Kidney (tissue), 14 donors: Measurements from ENCODE around the gene PDIA5. TPM values are rescaled to one million over a fixed set of nuclear protein-coding genes. Genes with fewer than 3 reads are reported as not detected.

Source experiments
- DNase-seq, 5 donors: peaks; one replicate each; pipeline ENCODE4 v3.0.0-alpha.2; 2013 to 2020
- FAIRE-seq: peaks from 2 replicates; lab custom pipeline; 2012; peaks lifted over from hg19 to GRCh38; lab: Jason Lieb, UNC
- H3K27ac ChIP-seq, 2 donors: one replicate each; pipeline ENCODE4 v1.7.0; 2013; ENCODE audit warnings: low read depth in 2 of 2, low read length in 2 of 2, inconsistent platforms in 1 of 2
- H3K27me3 ChIP-seq: one replicate; pipeline ENCODE4 v1.7.1; 2013; ENCODE audit warnings: low read length, inconsistent platforms; ENCODE audit not compliant: control insufficient read depth, insufficient read depth
- H3K36me3 ChIP-seq, 3 donors: one replicate each; pipeline versions ENCODE4 v1.7.0 to v1.7.1; 2013; ENCODE audit warnings: low read length in 3 of 3, control low read depth in 1 of 3, inconsistent platforms in 1 of 3; ENCODE audit not compliant: insufficient read depth in 3 of 3, control insufficient read depth in 2 of 3
- H3K4me1 ChIP-seq, 3 donors: one replicate each; pipeline versions ENCODE4 v1.7.0 to v1.7.1; 2013; ENCODE audit warnings: low read length in 3 of 3, inconsistent platforms in 1 of 3, low read depth in 1 of 3; ENCODE audit not compliant: control insufficient read depth in 2 of 3, insufficient read depth in 2 of 3
- H3K4me3 ChIP-seq, 3 donors: one replicate each; pipeline versions ENCODE4 v1.7.0 to v1.8.1; 2013; ENCODE audit warnings: low read length in 3 of 3, control low read depth in 1 of 3, inconsistent platforms in 1 of 3
- H3K9ac ChIP-seq, 3 donors: one replicate each; pipeline versions ENCODE4 v1.7.0 to v1.7.1; 2013; ENCODE audit warnings: low read length in 3 of 3, control low read depth in 1 of 3, inconsistent platforms in 1 of 3
- H3K9me3 ChIP-seq, 3 donors: one replicate each; pipeline versions ENCODE4 v1.7.0 to v1.7.1; 2013; ENCODE audit warnings: low read length in 3 of 3, control low read depth in 1 of 3, inconsistent platforms in 1 of 3; ENCODE audit not compliant: control insufficient read depth in 2 of 3, insufficient read depth in 1 of 3
- intact Hi-C: fragments of 100-400 bp; cut with DNase I; formaldehyde crosslinking; loops from one replicate; pipeline ENCODE4 v1.11.1; 2022
- polyA plus RNA-seq: library from polyadenylated mRNA; stranded (reverse); fragments of 350-450 nt; fragmentation: Illumina TruSeq; extraction: RNeasy Lipid Tissue Mini Kit (QIAGEN cat#74804); gene quantifications from one replicate; pipeline ENCODE4 v1.2.3, GENCODE V29; 2014; ENCODE audit warnings: low read depth, low replicate concordance; ENCODE audit not compliant: insufficient read depth
- total RNA-seq: library from RNA; stranded (reverse); fragmentation: NEBNext Ultra II Directional; extraction: Animal tissue kit (Norgen Biotek cat#: 25700); gene quantifications from one replicate; pipeline ENCODE4 v1.2.1, GENCODE V29; 2021
- TF ChIP-seq, protein P1 (sequence below): IDR thresholded peaks from 3 replicates; pipeline ENCODE4 v1.5.1; 2012; ENCODE audit warnings: mild to moderate bottlenecking, moderate library complexity, borderline replicate concordance; ENCODE audit not compliant: insufficient read depth; ENCODE audit errors: extremely low read depth
- donor health status: control.
- donor health status: control.
- donor health status: control.
- donor health status: control.
- donor health status: control.
- donor health status: DM: yes; HTN: yes; CAD: no.
- donor health status: Normal renal cell carcinoma (clear cell type).

The PDIA5 gene
- total and polyA plus RNA-seq, 2 donors from 2014 or later: 19.9 to 27.9 TPM

DNA sequence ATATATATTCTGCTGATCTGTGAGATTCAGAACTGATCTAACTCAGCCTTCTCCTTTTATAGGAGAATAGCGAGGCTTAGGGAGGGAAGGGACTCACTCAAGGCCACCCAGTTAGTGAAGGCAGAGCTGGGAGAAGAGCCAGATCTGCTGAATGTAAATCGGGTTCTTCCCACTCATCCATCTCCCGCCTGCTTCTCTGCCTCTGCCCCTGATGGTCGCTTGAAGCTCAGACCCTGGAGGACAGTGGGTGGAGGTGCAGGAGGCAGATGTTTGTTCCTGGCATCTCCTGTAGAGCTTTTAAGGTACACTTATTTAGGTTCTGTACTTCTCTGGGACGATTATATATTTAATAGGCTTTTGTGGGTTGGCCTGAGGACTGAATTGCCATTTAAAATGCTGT is 4.3 kb downstream of the PDIA5 start:
- Histone ChIP-seq H3K27me3 (no peaks in the 10 kb centered on the region), H3K36me3 (no peaks in the 10 kb centered on the region), H3K9me3 (no peaks in the 10 kb centered on the region), H3K27ac (no peak overlapping the region), H3K4me1 (peaks cover 0 to 8% (median under 1%) of the 10 kb centered on the region in 3 donors), H3K4me3 (no peak overlapping the region), H3K9ac (no peak overlapping the region)
- TF ChIP-seq, protein P1, sequence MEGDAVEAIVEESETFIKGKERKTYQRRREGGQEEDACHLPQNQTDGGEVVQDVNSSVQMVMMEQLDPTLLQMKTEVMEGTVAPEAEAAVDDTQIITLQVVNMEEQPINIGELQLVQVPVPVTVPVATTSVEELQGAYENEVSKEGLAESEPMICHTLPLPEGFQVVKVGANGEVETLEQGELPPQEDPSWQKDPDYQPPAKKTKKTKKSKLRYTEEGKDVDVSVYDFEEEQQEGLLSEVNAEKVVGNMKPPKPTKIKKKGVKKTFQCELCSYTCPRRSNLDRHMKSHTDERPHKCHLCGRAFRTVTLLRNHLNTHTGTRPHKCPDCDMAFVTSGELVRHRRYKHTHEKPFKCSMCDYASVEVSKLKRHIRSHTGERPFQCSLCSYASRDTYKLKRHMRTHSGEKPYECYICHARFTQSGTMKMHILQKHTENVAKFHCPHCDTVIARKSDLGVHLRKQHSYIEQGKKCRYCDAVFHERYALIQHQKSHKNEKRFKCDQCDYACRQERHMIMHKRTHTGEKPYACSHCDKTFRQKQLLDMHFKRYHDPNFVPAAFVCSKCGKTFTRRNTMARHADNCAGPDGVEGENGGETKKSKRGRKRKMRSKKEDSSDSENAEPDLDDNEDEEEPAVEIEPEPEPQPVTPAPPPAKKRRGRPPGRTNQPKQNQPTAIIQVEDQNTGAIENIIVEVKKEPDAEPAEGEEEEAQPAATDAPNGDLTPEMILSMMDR: no peak
- FAIRE-seq (no peak), DNase-seq (no peak)
- intact Hi-C loops: no loop called here

DNA sequence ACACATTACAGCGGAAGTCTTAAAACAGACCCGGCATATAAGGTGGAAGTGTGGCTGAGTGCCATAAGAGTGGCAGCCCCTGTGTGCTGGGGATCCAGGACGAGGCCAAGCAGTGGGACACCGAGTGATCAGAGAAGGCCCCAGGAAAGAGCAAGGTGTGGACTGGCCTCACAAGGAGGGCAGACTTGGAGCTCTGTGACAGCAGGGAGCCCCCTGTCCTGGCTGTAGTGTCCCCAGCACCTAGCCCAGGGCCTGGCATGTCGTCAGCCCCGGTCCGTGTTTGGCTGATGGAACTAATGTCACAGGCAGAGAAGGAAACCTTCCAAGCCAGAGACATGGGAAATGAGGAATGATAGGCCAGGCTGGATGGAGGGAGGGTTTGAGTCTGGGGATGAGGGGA is 4.8 kb downstream of the PDIA5 start:
- DNase-seq: no peak
- no peak for FAIRE-seq
- H3K4me3 ChIP-seq: no peak overlapping the region

DNA sequence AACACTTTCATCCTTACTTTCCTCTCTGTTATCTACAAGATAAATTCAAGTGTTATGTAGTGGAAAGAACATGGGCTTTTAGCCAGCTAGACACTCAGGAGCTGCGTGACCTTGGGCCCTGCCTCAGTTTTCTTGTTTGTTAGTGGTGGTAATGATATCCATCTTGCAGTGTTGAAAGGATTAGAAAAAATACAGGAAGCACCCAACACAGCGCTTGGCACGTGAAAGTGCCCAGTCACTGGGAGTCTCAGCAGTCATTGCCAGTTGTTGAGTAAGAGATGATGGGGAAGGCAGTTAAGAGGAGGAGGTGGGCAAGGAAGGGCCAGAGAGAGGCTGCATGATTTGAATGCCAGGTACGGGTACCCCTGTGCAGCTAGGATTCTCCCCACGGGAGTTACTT is 5.3 kb downstream of the PDIA5 start:
- H3K9me3 ChIP-seq: no peaks in the 10 kb centered on the region
- TF ChIP-seq, protein P1: no peak
- no peaks in the 10 kb centered on the region for H3K27me3 ChIP-seq
- no peak for DNase-seq
- FAIRE-seq: no peak
- no peak overlapping the region for H3K9ac ChIP-seq
- no peak overlapping the region for H3K27ac ChIP-seq
- peaks cover 0 to 16% (median 8%) of the 10 kb centered on the region in 3 donors for H3K4me1 ChIP-seq
- H3K36me3 ChIP-seq: no peaks in the 10 kb centered on the region
- no peak overlapping the region for H3K4me3 ChIP-seq
- intact Hi-C loops: no loop called here

More for the DNA sequence above, 4.8 kb downstream of the PDIA5 start:
- Histone ChIP-seq H3K27me3 (no peaks in the 10 kb centered on the region), H3K4me1 (peaks cover 0 to 12% (median 5%) of the 10 kb centered on the region in 3 donors), H3K36me3 (no peaks in the 10 kb centered on the region), H3K9me3 (no peaks in the 10 kb centered on the region), H3K27ac (no peak overlapping the region), H3K9ac (no peak overlapping the region)
- intact Hi-C loops: no loop called here
- TF ChIP-seq, protein P1: no peak

DNA sequence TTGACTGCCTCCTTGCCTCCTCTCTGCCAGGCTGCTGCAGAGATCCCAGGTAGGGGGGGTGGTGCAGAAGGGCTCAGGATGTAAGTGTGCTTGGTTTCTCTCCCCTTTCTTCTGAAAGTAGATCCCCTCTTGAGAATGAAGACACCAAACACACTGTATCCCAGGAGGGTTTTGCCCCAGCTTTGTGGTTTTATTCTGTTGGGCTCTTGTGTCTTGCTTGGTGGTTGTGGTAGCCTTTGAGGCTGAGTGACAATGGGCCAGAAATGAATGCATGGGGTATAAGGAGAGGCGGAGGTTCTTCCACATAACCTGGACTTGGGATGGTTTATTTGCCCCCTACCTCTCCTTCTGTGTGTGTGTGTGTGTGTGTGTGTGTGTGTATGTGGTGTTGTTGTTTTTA is 5.7 kb downstream of the PDIA5 start:
- H3K4me3 ChIP-seq: no peak overlapping the region
- no peaks in the 10 kb centered on the region for H3K9me3 ChIP-seq
- no peak overlapping the region for H3K27ac ChIP-seq
- H3K9ac ChIP-seq: no peak overlapping the region
- H3K4me1 ChIP-seq: peaks cover 0 to 16% (median 8%) of the 10 kb centered on the region in 3 donors
- intact Hi-C loops: no loop called here
- H3K36me3 ChIP-seq: no peaks in the 10 kb centered on the region
- TF ChIP-seq, protein P1: no peak
- no peak for FAIRE-seq
- no peak for DNase-seq
- H3K27me3 ChIP-seq: no peaks in the 10 kb centered on the region
